Frontal cortex (tissue), 4 donors: ENCODE data around the gene LGALS7. TPM values are rescaled to one million over a fixed set of nuclear protein-coding genes. Genes with fewer than 3 reads are reported as not detected.
"Not testable (repeated sequence)": the region's sequence is repeated elsewhere in the genome, so short reads cannot be mapped to it uniquely, and the experiment has no call there.

Experiments used
- DNase-seq, 2 donors: peaks; one replicate each; pipeline ENCODE4 v3.0.0; 2012; ENCODE audit warnings: low spot score in 2 of 2
- FAIRE-seq: peaks from 2 replicates; lab custom pipeline; 2012; peaks lifted over from hg19 to GRCh38; lab: Jason Lieb, UNC
- total RNA-seq: library from RNA; depleted of rRNA; stranded (reverse); fragments of >200 nt; gene quantifications from one replicate; pipeline ENCODE4 v1.2.3, GENCODE V29; 2014
- donor health status: control.
- donor health status: control.
- donor health status: control.

Gene LGALS7
- total RNA-seq: not detected

DNA sequence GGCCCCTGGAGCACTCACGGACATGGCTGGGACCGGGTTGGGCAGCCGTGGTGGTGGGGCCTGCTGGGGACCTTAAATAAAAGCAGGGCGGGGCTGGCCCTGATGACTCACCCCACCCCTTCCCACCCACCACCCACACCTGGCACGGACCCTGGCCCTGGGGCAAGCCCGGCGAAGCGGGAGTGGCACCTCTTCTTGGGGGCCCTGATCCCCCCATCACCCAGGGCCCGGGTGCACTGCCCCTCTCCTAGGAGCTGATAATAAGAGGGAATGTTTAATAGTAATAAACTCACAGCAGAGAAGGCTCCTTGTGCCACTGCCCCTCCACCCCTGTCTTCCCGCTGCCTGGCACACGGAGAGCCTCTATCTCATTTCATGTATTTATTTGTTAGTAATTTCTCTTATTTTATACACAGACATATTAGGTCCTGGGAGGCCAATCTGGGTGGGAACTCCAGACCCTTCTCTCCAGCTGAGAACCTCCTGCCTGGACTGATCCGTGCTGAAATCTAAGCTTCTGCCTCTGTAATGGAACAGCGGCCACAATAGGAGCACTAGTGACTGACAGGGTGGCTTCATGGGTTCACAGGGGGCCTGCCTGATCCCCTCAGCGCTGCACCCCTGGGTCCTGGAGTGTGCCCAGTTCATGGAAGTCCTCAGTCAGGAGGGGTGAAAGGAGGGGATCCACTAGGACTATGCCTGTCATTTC is at the start of gene LGALS7:
Gene LGALS7 (minus strand): TSS at position 49 of the 709 bp plus-strand sequence. CDS start 25 bp downstream, at position 24.
- FAIRE-seq: no peak
- no peak for DNase-seq

DNA sequence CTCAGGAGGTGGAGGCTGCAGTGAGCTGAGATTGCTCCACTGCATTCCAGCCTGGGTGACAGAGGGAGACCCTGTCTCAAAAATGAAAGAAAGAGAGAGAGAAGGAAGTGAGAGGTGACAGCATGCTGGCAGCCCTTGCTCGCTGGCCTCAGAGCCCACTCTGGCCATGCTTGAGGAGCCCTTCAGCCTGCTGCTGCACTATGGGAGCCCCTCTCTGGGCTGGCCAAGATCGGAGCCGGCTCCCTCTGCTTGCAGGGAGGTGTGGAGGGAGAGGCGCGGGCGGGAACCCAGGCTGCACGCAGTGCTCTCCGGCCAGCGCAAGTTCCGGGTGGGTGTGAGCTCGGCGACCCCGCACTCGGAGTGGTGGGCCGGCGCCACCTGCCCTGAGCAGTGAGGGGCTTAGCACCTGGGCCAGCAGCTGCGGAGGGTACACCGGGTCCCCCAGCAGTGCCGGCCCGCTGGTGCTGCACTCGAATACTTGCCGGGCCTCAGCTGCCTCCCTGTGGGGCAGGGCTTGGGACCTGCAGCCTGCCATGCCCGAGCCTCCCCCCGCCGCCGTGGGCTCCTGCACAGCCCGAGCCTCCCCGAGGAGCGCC is 48.0 kb upstream of the LGALS7 start:
- FAIRE-seq, DNase-seq: not testable (repeated sequence)

DNA sequence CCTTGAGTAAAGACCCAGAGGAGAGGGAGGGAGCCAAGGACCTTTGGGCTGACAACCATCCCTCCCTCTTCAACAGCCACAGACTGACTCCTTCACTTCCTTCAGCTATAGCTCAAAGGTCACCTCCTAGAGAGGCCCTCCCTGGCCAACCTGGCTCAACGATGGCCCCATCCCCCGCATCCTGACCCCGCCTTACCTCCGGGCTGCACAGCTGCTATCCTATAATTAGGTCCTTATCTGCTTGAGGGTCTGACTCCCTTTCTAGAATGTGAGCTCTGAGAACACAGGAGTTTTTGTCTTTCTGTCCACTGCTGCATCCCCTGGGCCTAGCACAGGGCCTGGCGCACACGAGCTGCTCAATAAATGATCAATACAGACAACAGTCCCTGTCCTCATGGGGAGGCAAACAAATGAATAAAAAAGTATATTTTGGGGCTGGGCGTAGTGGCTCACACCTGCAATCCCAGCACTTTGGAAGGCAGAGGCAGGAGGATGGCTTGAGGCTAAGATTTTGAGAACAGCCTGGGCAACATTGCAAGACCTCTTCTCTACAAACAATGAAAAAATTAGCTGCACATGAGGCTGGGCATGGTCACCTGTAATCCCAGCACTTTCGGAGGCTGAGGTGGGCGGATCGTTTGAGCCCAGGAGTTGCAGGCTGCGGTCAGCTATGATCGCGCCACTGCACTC is 46.1 kb upstream of the LGALS7 start:
- FAIRE-seq (no peak), DNase-seq (no peak)

DNA sequence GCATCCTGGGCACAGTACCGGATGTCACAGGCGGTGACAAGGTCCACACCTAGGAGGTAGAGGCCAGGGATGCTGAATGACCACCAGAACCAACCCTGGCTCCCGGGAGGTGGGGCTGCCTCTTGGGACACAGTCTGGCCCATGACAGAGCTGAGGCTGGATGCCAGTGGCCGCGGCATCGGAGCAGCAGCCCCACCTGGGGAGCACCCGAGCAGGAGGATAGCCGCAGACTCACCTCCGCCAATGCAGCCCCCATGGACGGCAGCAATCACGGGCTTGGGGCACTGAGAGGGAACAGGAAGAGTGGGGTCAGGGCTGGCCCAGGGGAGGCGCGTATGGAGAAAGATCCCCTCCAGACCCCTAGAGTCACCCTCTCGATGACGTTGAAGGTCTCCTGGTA is 43.8 kb upstream of the LGALS7 start:
- no peak for FAIRE-seq

GRCh38 chr19:38816131-38816750 is 42.9 kb upstream of the LGALS7 start:
- FAIRE-seq: no peak
- no peak for DNase-seq

More for the DNA sequence above, 43.8 kb upstream of the LGALS7 start:
- DNase-seq: no peak

DNA sequence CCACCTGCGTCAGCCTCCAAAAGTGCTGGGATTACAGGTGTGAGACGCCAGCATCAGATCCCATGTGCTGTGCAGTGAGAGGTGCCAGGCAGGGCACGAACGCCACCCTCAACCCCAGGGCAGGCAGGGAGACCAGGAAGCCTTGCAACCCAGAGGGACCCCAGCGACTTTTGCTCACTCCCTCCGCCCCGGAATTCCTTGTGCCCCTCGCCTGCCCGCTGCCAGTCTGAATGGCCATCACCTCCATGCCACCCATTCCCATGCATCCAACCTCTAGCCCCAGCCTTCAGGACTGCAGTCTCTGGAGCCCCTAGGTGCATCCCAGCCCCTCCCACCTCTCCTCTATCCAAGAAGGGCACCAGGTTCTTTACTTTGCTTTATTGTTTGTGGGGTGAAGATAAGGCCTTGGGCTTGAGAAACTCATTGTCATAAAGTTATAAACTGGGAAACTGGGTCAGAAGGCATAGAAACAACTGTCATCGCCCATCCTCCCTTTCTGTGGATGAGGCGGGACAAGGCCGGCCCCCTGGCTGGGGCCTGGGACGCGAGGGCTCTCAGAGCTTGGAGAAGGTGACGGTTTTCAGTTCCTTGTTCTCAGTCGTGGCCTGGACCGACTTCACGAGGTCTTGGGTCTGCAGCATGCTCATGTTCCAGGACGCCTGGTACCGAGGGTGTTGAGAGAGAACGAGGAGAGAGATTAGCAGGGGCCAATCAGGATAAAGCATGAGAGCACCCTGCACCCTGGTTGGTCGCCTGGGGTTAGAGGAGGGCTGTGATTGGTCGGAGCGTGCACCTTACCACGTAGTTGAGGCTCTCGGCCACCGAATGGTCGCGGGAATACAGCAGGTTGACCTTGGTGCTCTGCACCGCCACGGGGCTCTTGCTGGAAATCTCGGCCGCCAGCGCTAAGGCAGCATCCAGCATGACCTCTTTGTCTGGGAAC is 42.0 kb upstream of the LGALS7 start:
- no peak for DNase-seq
- no peak for FAIRE-seq

- not testable (repeated sequence) for FAIRE-seq, DNase-seq
Measured at GRCh38 chr19:38813932-38814331, 40.6 kb upstream of the LGALS7 start.

DNA sequence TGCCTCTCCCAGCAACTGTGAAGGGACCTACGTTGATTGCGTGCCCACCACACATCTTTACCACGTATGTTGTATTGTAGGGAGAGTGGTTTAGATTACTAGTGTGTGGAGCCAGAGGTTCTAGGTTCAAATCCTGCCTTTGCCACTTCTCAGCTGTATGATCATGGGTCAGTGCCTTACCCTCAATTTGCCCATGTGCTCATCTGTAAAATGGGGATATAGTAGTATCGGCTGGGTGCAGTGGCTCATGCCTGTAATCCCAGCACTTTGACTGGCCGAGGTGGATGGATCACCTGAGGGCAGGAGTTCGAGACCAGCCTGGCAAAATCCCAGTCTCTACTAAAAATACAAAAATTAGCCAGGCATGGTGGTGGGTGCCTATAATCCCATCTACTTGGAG is 40.0 kb upstream of the LGALS7 start:
- no peak for DNase-seq
- no peak for FAIRE-seq

- no peak for FAIRE-seq
Measured at GRCh38 chr19:38812841-38813320, 39.6 kb upstream of the LGALS7 start, which contains the start of gene LGALS4. LGALS4 (minus strand) TSS chr19:38812945; CDS start chr19:38812886, 59 bp downstream.

DNA sequence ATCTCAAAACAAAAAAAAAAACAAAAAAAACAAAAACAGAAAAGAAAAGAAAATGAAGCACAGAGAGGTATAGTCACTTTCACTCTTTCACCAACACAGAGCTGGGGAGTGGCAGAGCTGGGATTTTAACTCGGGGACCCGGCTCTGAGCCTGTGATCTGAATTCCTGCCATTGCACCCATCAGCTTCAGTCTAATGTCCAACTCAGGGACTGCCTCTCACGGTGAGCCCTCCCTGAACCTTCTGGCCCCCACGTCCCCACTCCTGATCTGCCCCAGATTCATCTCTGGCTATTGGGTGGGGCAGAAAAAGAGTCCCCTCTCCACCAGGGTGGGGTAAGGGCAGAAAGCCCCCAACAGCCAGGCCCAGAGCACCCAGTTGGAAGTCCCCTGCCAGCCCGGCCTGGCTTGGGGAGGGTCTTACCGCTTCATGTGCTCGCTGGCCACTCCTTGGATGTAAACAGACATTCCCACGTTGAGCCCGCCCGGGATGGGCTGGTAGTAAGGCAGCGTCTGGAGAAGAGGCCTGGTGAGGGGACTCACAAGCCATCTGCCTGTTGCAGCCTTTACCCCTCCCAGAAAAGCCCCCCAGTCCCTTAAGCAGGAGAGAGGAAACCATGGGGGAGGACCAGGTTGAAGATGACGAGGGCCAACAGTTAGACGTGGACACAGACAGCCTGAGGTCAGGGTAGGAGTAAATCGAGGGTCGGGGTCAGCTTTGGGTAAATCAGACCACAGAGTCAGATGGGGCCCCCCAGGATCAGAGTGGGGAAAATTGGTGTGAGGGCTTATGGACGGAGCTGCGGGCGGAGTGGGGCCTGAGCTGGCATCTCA is 38.9 kb upstream of the LGALS7 start:
- FAIRE-seq (no peak), DNase-seq (no peak)

More at GRCh38 chr19:38812841-38813320, 39.6 kb upstream of the LGALS7 start, which contains the start of gene LGALS4:
- DNase-seq: no peak

- FAIRE-seq: no peak
- no peak for DNase-seq
Measured at GRCh38 chr19:38809592-38810252, 36.4 kb upstream of the LGALS7 start.

- FAIRE-seq (no peak), DNase-seq (no peak)
Measured at GRCh38 chr19:38808741-38809140, 35.4 kb upstream of the LGALS7 start.

DNA sequence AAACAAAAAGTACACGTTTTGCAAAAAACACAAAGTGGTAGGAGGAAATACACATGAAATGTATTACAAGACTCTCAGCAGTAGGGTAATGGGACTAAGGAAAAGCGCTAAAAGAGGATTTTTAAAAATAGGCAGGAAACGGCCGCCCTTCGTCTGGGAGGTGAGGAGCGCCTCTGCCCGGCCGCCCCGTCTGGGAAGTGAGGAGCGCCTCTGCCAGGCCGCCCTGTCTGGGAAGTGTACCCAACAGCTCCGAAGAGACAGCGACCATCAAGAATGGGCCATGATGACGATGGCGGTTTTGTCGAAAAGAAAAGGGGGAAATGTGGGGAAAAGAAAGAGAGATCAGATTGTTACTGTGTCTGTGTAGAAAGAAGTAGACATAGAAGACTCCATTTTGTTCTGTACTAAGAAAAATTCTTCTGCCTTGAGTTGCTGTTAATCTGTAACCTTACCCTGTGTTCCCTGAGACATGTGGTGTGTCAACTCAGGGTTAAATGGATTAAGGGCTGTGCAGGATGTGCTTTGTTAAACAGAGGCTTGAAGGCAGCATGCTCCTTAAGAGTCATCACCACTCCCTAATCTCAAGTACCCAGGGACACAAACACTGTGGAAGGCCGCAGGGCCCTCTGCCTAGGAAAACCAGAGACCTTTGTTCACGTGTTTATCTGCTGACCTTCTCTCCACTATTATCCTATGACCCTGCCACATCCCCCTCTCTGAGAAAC is 34.2 kb upstream of the LGALS7 start:
- not testable (repeated sequence) for DNase-seq, FAIRE-seq

- DNase-seq (no peak), FAIRE-seq (no peak)
Measured at GRCh38 chr19:38806371-38806770, 33.1 kb upstream of the LGALS7 start.

DNA sequence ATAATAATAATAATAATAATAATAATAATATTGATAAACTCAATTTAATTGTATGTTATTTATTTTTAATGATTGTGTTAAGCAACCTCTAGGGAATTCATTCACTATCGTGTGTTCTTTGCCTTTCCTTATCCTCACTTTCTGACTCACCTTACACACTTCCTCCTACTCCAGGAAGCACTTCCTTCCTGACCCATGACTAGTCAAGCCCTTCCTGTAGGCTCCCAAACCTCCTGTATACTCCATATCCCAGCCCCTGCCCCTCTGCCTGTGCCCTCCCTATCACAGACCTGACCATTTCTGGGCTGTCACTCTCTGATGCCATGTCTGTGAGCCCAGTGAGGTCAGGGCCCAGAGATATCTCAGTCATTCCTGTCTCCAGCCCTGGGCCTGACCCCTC is 31.9 kb upstream of the LGALS7 start:
- DNase-seq: no peak
- no peak for FAIRE-seq

DNA sequence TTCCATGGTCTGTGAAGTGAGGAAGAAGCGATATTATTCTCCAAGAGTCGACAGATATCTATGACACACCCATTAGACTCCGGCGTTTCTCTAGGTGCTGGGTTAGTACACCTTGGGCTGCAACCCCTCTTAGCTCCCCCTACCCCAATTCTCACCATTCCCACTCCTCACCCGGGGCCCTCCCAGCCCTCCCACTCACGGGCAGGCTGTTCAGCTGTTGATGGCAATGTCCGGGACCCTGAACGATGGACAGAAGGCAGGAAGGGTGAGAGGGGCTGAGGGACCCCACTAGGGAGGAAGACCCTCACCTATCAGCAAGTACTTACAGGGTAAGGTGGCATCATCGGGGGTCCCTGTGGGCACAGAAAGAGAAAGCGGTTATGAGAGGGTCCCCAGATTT is 30.2 kb upstream of the LGALS7 start:
- DNase-seq (no peak), FAIRE-seq (no peak)
